H9 (cell line): ENCODE results near the gene KRT2. TPM values are rescaled to one million over a fixed set of nuclear protein-coding genes. Genes with fewer than 3 reads are reported as not detected.

ENCODE experiments used
- DNase-seq: peaks from one replicate; pipeline ENCODE4 v3.0.0-alpha.2; 2017
- H2AFZ ChIP-seq: one replicate; pipeline ENCODE4 v1.6.1; 2013; ENCODE audit warnings: mild to moderate bottlenecking, low read length, control low read depth, moderate library complexity
- H2AK5ac ChIP-seq: 2 replicates; pipeline ENCODE4 v1.6.1; 2013; ENCODE audit warnings: low read length, control low read depth, mixed read lengths; ENCODE audit not compliant: insufficient read length
- H2BK120ac ChIP-seq: one replicate; pipeline ENCODE4 v1.6.1; 2013; ENCODE audit warnings: low read depth, mild to moderate bottlenecking, low read length, control low read depth, inconsistent platforms; ENCODE audit not compliant: poor library complexity, severe bottlenecking
- H2BK12ac ChIP-seq: 2 replicates; pipeline ENCODE4 v1.6.1; 2013; ENCODE audit warnings: low read length, control low read depth, mixed read lengths, low read depth; ENCODE audit not compliant: insufficient read length
- H2BK15ac ChIP-seq: 2 replicates; pipeline ENCODE4 v1.6.1; 2013; ENCODE audit warnings: low read depth, low read length, control low read depth
- H2BK20ac ChIP-seq: one replicate; pipeline ENCODE4 v1.6.1; 2013; ENCODE audit warnings: low read depth, mild to moderate bottlenecking, low read length, control low read depth, inconsistent platforms; ENCODE audit not compliant: poor library complexity, severe bottlenecking
- H2BK5ac ChIP-seq: 2 replicates; pipeline ENCODE4 v1.6.1; 2013; ENCODE audit warnings: low read length, control low read depth, mixed read lengths; ENCODE audit not compliant: insufficient read length
- H3K14ac ChIP-seq: 2 replicates; pipeline ENCODE4 v1.6.1; 2013; ENCODE audit warnings: low read length, control low read depth; ENCODE audit not compliant: insufficient read depth
- H3K18ac ChIP-seq: 2 replicates; pipeline ENCODE4 v1.6.1; 2013; ENCODE audit warnings: low read depth, mild to moderate bottlenecking, mixed read lengths, low read length, control low read depth; ENCODE audit not compliant: insufficient read length
- H3K23ac ChIP-seq: 2 replicates; pipeline ENCODE4 v1.6.1; 2013; ENCODE audit warnings: low read length, control low read depth, mixed read lengths, low read depth; ENCODE audit not compliant: insufficient read length
- H3K23me2 ChIP-seq: 2 replicates; pipeline ENCODE4 v1.6.1; 2013; ENCODE audit warnings: low read depth, mild to moderate bottlenecking, mixed read lengths, low read length, control low read depth; ENCODE audit not compliant: insufficient read length, poor library complexity, severe bottlenecking
- H3K27ac ChIP-seq: 2 replicates; pipeline ENCODE4 v1.5.1; 2013; ENCODE audit warnings: low read length, control low read depth, mixed read lengths, low read depth; ENCODE audit not compliant: insufficient read length
- H3K27me3 ChIP-seq: 2 replicates; pipeline ENCODE4 v1.6.1; 2013; ENCODE audit warnings: low read length, control low read depth, inconsistent platforms; ENCODE audit not compliant: insufficient read depth
- H3K4ac ChIP-seq: 2 replicates; pipeline ENCODE4 v1.6.1; 2013; ENCODE audit warnings: low read depth, mild to moderate bottlenecking, control low read depth, inconsistent platforms, low read length, moderate library complexity
- H3K4me1 ChIP-seq: 2 replicates; pipeline ENCODE4 v1.6.1; 2013; ENCODE audit warnings: low read length, control low read depth, inconsistent platforms; ENCODE audit not compliant: insufficient read depth
- H3K4me2 ChIP-seq: 2 replicates; pipeline ENCODE4 v1.6.1; 2013; ENCODE audit warnings: low read length, control low read depth, mixed read lengths; ENCODE audit not compliant: insufficient read length, insufficient read depth
- H3K56ac ChIP-seq: 2 replicates; pipeline ENCODE4 v1.6.1; 2013; ENCODE audit warnings: low read depth, mild to moderate bottlenecking, mixed read lengths, low read length, control low read depth; ENCODE audit not compliant: insufficient read length
- H3K79me1 ChIP-seq: 2 replicates; pipeline ENCODE4 v1.6.1; 2013; ENCODE audit warnings: low read depth, mild to moderate bottlenecking, moderate library complexity, low read length, control low read depth, inconsistent platforms; ENCODE audit not compliant: insufficient read depth, poor library complexity, severe bottlenecking
- H3K79me2 ChIP-seq: 2 replicates; pipeline ENCODE4 v1.6.1; 2013; ENCODE audit warnings: low read length, control low read depth, inconsistent platforms; ENCODE audit not compliant: insufficient read depth
- H3K9ac ChIP-seq: 2 replicates; pipeline ENCODE4 v1.6.1; 2013; ENCODE audit warnings: low read length, control low read depth, mixed read lengths; ENCODE audit not compliant: insufficient read length; ENCODE audit errors: extremely low read depth
- H3K9me3 ChIP-seq: one replicate; pipeline ENCODE4 v1.6.1; 2013; ENCODE audit warnings: low read depth, low read length, inconsistent platforms; ENCODE audit not compliant: control insufficient read depth
- H3T11ph ChIP-seq: one replicate; pipeline ENCODE4 v1.6.1; 2013; ENCODE audit warnings: mild to moderate bottlenecking, low read length, control low read depth, inconsistent platforms
- H4K20me1 ChIP-seq: one replicate; pipeline ENCODE4 v1.6.1; 2013; ENCODE audit not compliant: control insufficient read depth, insufficient read length, insufficient read depth
- H4K5ac ChIP-seq: 2 replicates; pipeline ENCODE4 v1.6.1; 2013; ENCODE audit warnings: low read depth, mild to moderate bottlenecking, mixed read lengths, low read length, control low read depth; ENCODE audit not compliant: insufficient read length
- H4K8ac ChIP-seq: replicated peaks from 2 replicates; pipeline ENCODE4 v1.6.1; 2013; ENCODE audit warnings: low read length, control low read depth, mixed read lengths, low read depth; ENCODE audit not compliant: insufficient read length
- H4K91ac ChIP-seq: 2 replicates; pipeline ENCODE4 v1.6.1; 2013; ENCODE audit warnings: low read depth, mild to moderate bottlenecking, moderate library complexity, mixed read lengths, low read length, control low read depth; ENCODE audit not compliant: insufficient read length
- H3K27ac Mint-ChIP-seq, 3 experiments: 2 replicates in 2 of 3; 3 replicates in 1 of 3; pipeline ENCODE4 v1.8.0; 2020 to 2021; ENCODE audit warnings: mixed read lengths in 3 of 3, mild to moderate bottlenecking in 1 of 3, moderate library complexity in 1 of 3
- H3K27me3 Mint-ChIP-seq: 2 replicates; pipeline ENCODE4 v1.8.0; 2021; ENCODE audit warnings: low read depth, mild to moderate bottlenecking, moderate library complexity, mixed read lengths
- H3K36me3 Mint-ChIP-seq, 3 experiments: 2 replicates in 2 of 3; 3 replicates in 1 of 3; pipeline ENCODE4 v1.8.0; 2020 to 2021; ENCODE audit warnings: low read depth in 3 of 3, mixed read lengths in 3 of 3; ENCODE audit not compliant: insufficient read depth in 1 of 3
- H3K4me1 Mint-ChIP-seq, 2 experiments: 2 replicates each; pipeline ENCODE4 v1.8.0; 2020; ENCODE audit warnings: mixed read lengths in 2 of 2
- H3K4me3 Mint-ChIP-seq, 2 experiments: 2 replicates in 1 of 2; 3 replicates in 1 of 2; pipeline ENCODE4 v1.8.0; 2020 to 2021; ENCODE audit warnings: mild to moderate bottlenecking in 2 of 2, mixed read lengths in 2 of 2, moderate library complexity in 1 of 2
- H3K9me3 Mint-ChIP-seq, 2 experiments: 2 replicates in 1 of 2; 3 replicates in 1 of 2; pipeline ENCODE4 v1.8.0; 2020; ENCODE audit warnings: mild to moderate bottlenecking in 2 of 2, mixed read lengths in 2 of 2, moderate library complexity in 1 of 2
- CTCF ChIP-seq: fragments of 200-600 bp; sonication (generic); conservative IDR thresholded peaks from 3 replicates; pipeline ENCODE4 v1.8.0; 2021; ENCODE audit warnings: antibody characterized with exemption, mild to moderate bottlenecking
- WGBS: extraction: QIAGEN DNeasy Blood & Tissue Kit; methylation state at CpG from one replicate; pipeline ENCODE4 v1.1.7; 2013; ENCODE audit warnings: missing lambda C conversion rate, low lambda C conversion rate, mixed read lengths; ENCODE audit not compliant: insufficient read length; ENCODE audit errors: extremely low coverage; 5-methylcytosine and 5-hydroxymethylcytosine counted together
- total RNA-seq: library from RNA; stranded (reverse); gene quantifications from 2 replicates; pipeline ENCODE4 v1.2.1, GENCODE V29; 2021

KRT2 gene
- total RNA-seq, 1 experiment from 2014 or later: not detected

GRCh38 chr12:52673713-52674432 is 21.9 kb upstream of the KRT2 start:
- WGBS: no CpG with 5 or more reads among the region's 3 CpGs

More at GRCh38 chr12:52673713-52674432, 21.9 kb upstream of the KRT2 start:
- no peak overlapping the region for H4K5ac ChIP-seq
- H2AK5ac ChIP-seq: no peak overlapping the region
- H3K18ac ChIP-seq: no peak overlapping the region
- no peak overlapping the region for H3K56ac ChIP-seq
- Mint-ChIP-seq H3K27me3 (peaks cover 12% of the 10 kb centered on the region), H3K9me3 (no peaks in the 10 kb centered on the region), H3K4me1 (no peaks in the 10 kb centered on the region), H3K4me3 (no peak overlapping the region), H3K36me3 (no peaks in the 10 kb centered on the region), H3K27ac (no peak overlapping the region)
- H3K4me2 ChIP-seq: no peak overlapping the region
- H3K27me3 ChIP-seq: no peaks in the 10 kb centered on the region
- H4K8ac ChIP-seq: no peak overlapping the region
- no peak overlapping the region for H3K9ac ChIP-seq
- H3K4ac ChIP-seq: no peak overlapping the region
- H3K79me1 ChIP-seq: no peaks in the 10 kb centered on the region
- no peak overlapping the region for H3T11ph ChIP-seq
- no peak overlapping the region for H3K14ac ChIP-seq
- no peak overlapping the region for H2BK15ac ChIP-seq
- no peaks in the 10 kb centered on the region for H3K23me2 ChIP-seq
- H3K4me1 ChIP-seq: no peaks in the 10 kb centered on the region
- H4K91ac ChIP-seq: no peak overlapping the region
- H2BK120ac ChIP-seq: no peak overlapping the region
- H4K20me1 ChIP-seq: no peaks in the 10 kb centered on the region
- H2BK5ac ChIP-seq: no peak overlapping the region
- no peak overlapping the region for H3K27ac ChIP-seq
- H3K9me3 ChIP-seq: no peaks in the 10 kb centered on the region
- no peaks in the 10 kb centered on the region for H3K79me2 ChIP-seq
- H2BK12ac ChIP-seq: no peak overlapping the region
- no peak for TF ChIP-seq CTCF
- no peak overlapping the region for H2BK20ac ChIP-seq
- DNase-seq: no peak
- no peak overlapping the region for H3K23ac ChIP-seq
- no peak overlapping the region for H2AFZ ChIP-seq
